GM13977 (cell line): ENCODE results near the gene SLC7A10.

Experiments used
- DNase-seq: peaks from one replicate; pipeline ENCODE4 v3.0.0; 2012; ENCODE audit warnings: low spot score
- CTCF ChIP-seq: IDR thresholded peaks from 2 replicates; pipeline ENCODE4 v1.5.1; 2012; ENCODE audit warnings: mild to moderate bottlenecking, control low read depth; ENCODE audit not compliant: insufficient read depth; ENCODE audit errors: extremely low read depth, missing control alignments
- in situ Hi-C: fragments of 300-500 bp; cut with MboI; formaldehyde crosslinking; loops from one replicate; pipeline ENCODE4 v1.12.0; 2022; ENCODE audit warnings: low sequenced_read_pairs, low pct_unique_long_range_greater_than_20kb, mixed read lengths, inconsistent platforms; ENCODE audit not compliant: unreplicated experiment

Gene SLC7A10

GRCh38 chr19:33225458-33225926 is at the start of gene SLC7A10:
Gene SLC7A10, minus strand, starts transcription at chr19:33225850. Its CDS starts 147 bp downstream, at chr19:33225703.
- TF ChIP-seq CTCF = no peak
- no peak for DNase-seq
- in situ Hi-C loops = no loop called here

- in situ Hi-C loops = no loop called here
- no peak for DNase-seq
Observed at GRCh38 chr19:33274663-33275558, 49.3 kb upstream of the SLC7A10 start.

GRCh38 chr19:33273881-33274662 is 48.4 kb upstream of the SLC7A10 start:
- in situ Hi-C loops = no loop called here

More at GRCh38 chr19:33274663-33275558, 49.3 kb upstream of the SLC7A10 start:
- no peak for TF ChIP-seq CTCF

GRCh38 chr19:33273065-33273736 is 47.6 kb upstream of the SLC7A10 start:
- DNase-seq = no peak
- in situ Hi-C loops = no loop called here
- TF ChIP-seq CTCF = no peak

More at GRCh38 chr19:33273881-33274662, 48.4 kb upstream of the SLC7A10 start:
- TF ChIP-seq CTCF = no peak
- no peak for DNase-seq

- DNase-seq = no peak
- in situ Hi-C loops = no loop called here
- TF ChIP-seq CTCF = no peak
Observed at GRCh38 chr19:33271246-33272021, 45.8 kb upstream of the SLC7A10 start.

GRCh38 chr19:33270769-33271168 is 45.1 kb upstream of the SLC7A10 start:
- in situ Hi-C loops = no loop called here
- DNase-seq = no peak
- TF ChIP-seq CTCF = no peak
